GM06990 (cell line): ENCODE results near the gene JAZF1.

Source experiments
- DNase-seq: peaks from one replicate; pipeline ENCODE4 v3.0.0-alpha.2; 2011; ENCODE audit not compliant: insufficient read length; ENCODE audit errors: extremely low read depth
- H3K27me3 ChIP-seq: replicated peaks from 2 replicates; pipeline ENCODE4 v1.6.0; 2011; ENCODE audit warnings: low read length; ENCODE audit not compliant: control insufficient read depth, insufficient read depth
- H3K36me3 ChIP-seq: 2 replicates; pipeline ENCODE4 v1.5.1; 2011; ENCODE audit warnings: low read length; ENCODE audit not compliant: control insufficient read depth, insufficient read depth
- H3K4me3 ChIP-seq: replicated peaks from 2 replicates; pipeline ENCODE4 v1.5.1; 2011; ENCODE audit warnings: low read depth, mild to moderate bottlenecking, control low read depth, low read length
- CTCF ChIP-seq: IDR thresholded peaks from 2 replicates; pipeline ENCODE4 v1.5.1; 2011; ENCODE audit warnings: low read length, control low read depth, mild to moderate bottlenecking, inconsistent platforms; ENCODE audit not compliant: insufficient read depth, poor library complexity, severe bottlenecking

JAZF1 gene

GRCh38 chr7:28083998-28084985 lies 96.3 kb downstream of the JAZF1 start:
- no peak for DNase-seq
- TF ChIP-seq CTCF: no peak

GRCh38 chr7:28083164-28083997 lies 97.2 kb downstream of the JAZF1 start:
- Histone ChIP-seq H3K36me3 (no peaks in the 10 kb centered on the region), H3K4me3 (no peak overlapping the region), H3K27me3 (no peaks in the 10 kb centered on the region; the same call in 1 of the 2 replicates)
- DNase-seq: no peak
- no peak for TF ChIP-seq CTCF

More at GRCh38 chr7:28083998-28084985, 96.3 kb downstream of the JAZF1 start:
- no peaks in the 10 kb centered on the region for H3K36me3 ChIP-seq
- H3K4me3 ChIP-seq: no peak overlapping the region
- no peaks in the 10 kb centered on the region; the same call in 1 of the 2 replicates for H3K27me3 ChIP-seq

GRCh38 chr7:28082071-28082470 lies 98.5 kb downstream of the JAZF1 start:
- H3K27me3 ChIP-seq: no peaks in the 10 kb centered on the region; the same call in 1 of the 2 replicates
- no peak for DNase-seq
- no peak for TF ChIP-seq CTCF
- H3K4me3 ChIP-seq: no peak overlapping the region
- no peaks in the 10 kb centered on the region for H3K36me3 ChIP-seq

- no peak for DNase-seq
- no peak for TF ChIP-seq CTCF
- H3K27me3 ChIP-seq: no peaks in the 10 kb centered on the region; the same call in 1 of the 2 replicates
- no peaks in the 10 kb centered on the region for H3K36me3 ChIP-seq
- no peak overlapping the region for H3K4me3 ChIP-seq
Observed at GRCh38 chr7:28081016-28081415, 99.6 kb downstream of the JAZF1 start.

GRCh38 chr7:28078036-28078901 lies 102.3 kb downstream of the JAZF1 start:
- Histone ChIP-seq H3K4me3 (no peak overlapping the region), H3K27me3 (no peaks in the 10 kb centered on the region; the same call in 1 of the 2 replicates), H3K36me3 (no peaks in the 10 kb centered on the region)
- DNase-seq: no peak
- TF ChIP-seq CTCF: peak; percentile 99
